ENCODE results near the gene SLC6A12.

DNA sequence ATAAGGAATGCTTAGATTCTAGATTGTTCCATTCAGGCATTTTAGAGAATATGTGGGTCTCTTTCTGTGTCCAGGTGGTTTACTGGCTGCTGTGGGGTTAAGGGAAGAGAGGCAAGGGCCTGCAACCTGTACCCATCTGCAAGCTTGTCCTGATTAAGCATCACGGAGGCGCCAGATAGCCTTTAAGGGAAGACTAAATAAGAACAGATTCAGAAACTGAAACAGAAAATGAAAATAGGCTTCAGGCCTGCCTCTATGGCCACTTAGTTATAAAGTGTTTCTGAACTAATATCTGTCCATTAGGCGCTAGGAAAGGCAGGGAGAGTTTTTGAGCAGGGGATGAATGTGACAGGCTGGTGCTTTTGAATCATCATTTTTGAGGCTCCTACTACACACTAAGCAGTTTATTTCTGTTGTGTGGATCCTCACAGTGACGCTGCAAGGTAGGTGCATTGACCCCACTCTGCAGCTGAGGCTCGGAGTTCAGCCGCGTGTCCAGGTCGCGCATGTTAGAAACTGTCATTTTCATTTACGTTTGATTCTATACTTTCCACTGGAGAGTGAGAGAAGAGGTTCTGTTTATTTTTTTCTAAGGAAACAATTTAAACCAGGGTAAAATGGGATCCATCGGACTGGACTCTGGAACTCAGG is 47.4 kb downstream of the SLC6A12 start:
- TF ChIP-seq, protein P1, sequence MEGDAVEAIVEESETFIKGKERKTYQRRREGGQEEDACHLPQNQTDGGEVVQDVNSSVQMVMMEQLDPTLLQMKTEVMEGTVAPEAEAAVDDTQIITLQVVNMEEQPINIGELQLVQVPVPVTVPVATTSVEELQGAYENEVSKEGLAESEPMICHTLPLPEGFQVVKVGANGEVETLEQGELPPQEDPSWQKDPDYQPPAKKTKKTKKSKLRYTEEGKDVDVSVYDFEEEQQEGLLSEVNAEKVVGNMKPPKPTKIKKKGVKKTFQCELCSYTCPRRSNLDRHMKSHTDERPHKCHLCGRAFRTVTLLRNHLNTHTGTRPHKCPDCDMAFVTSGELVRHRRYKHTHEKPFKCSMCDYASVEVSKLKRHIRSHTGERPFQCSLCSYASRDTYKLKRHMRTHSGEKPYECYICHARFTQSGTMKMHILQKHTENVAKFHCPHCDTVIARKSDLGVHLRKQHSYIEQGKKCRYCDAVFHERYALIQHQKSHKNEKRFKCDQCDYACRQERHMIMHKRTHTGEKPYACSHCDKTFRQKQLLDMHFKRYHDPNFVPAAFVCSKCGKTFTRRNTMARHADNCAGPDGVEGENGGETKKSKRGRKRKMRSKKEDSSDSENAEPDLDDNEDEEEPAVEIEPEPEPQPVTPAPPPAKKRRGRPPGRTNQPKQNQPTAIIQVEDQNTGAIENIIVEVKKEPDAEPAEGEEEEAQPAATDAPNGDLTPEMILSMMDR (optimal IDR thresholded peaks at IDR 0.05 in 1 of 3, IDR thresholded peaks at IDR 0.05 in 1 of 3, conservative IDR thresholded peaks at IDR 0.05 in 1 of 3; ENCODE audit: extremely low read depth in 1 of 3, insufficient read depth in 2 of 3, low read length in 3 of 3): no peak
- TF ChIP-seq EZH2 (IDR thresholded peaks at IDR 0.05; ENCODE audit: low read length): no peak
